Muscle layer of duodenum (tissue), 2 donors: ENCODE data around the gene CTSK.
A peak's percentile ranks its signal among the peaks of the same experiment; 100 is the strongest.
"Not testable (repeated sequence)": the region's sequence is repeated elsewhere in the genome, so short reads cannot be mapped to it uniquely, and the experiment has no call there.

Source experiments
- H3K27ac ChIP-seq: one replicate; pipeline ENCODE4 v1.7.0; 2013; ENCODE audit warnings: mild to moderate bottlenecking, low read length
- H3K27me3 ChIP-seq: one replicate; pipeline ENCODE4 v1.7.0; 2013; ENCODE audit warnings: low read depth, mild to moderate bottlenecking, control low read depth, low read length
- H3K36me3 ChIP-seq, 2 donors: one replicate each; pipeline ENCODE4 v1.7.0; 2013; ENCODE audit warnings: low read length in 2 of 2, control low read depth in 1 of 2, mild to moderate bottlenecking in 1 of 2; ENCODE audit not compliant: insufficient read depth in 2 of 2, control insufficient read depth in 1 of 2
- H3K4me1 ChIP-seq, 2 donors: one replicate each; pipeline ENCODE4 v1.7.0; 2013; ENCODE audit warnings: low read length in 2 of 2, mild to moderate bottlenecking in 2 of 2, control low read depth in 1 of 2, moderate library complexity in 1 of 2; ENCODE audit not compliant: insufficient read depth in 2 of 2, control insufficient read depth in 1 of 2
- H3K4me3 ChIP-seq, 2 donors: one replicate each; pipeline ENCODE4 v1.7.0; 2013; ENCODE audit warnings: low read length in 2 of 2, low read depth in 1 of 2, mild to moderate bottlenecking in 1 of 2
- H3K9me3 ChIP-seq, 2 donors: one replicate each; pipeline ENCODE4 v1.7.0; 2013; ENCODE audit warnings: low read length in 2 of 2, control low read depth in 1 of 2, mild to moderate bottlenecking in 1 of 2; ENCODE audit not compliant: control insufficient read depth in 1 of 2
- donor health status: healthy.

CTSK gene

DNA sequence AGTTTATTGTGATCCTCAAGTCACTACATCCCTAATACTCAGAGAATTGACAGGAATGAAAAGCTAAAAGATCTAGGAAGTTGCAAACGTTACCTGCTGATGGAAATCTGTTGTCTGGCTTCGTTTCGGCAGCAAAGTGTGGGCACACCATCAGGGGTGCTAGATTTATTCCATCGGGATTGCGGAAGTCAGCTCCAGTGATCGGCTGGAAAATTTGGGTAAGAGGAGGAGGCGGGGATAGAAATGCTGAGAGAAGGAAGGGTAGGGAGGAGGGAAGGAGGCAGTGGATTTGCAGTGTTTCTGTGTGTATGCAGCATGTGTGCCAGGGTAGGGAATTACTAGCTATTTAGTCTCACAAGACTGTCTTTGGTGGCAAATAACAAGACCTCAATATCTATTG is at the start of gene CTSK:
TSS of gene CTSK (minus strand) at position 140 of the 400 bp plus-strand sequence. CDS start 1,455 bp downstream, outside the sequence.
- H3K4me1 ChIP-seq: peaks cover 0 to 3% of the 10 kb centered on the region in 2 donors
- H3K27me3 ChIP-seq: no peaks in the 10 kb centered on the region
- H3K27ac ChIP-seq: peak within 1 kb of the TSS; percentile 47
- no peaks in the 10 kb centered on the region for H3K9me3 ChIP-seq
- peaks cover 29 to 31% of the 10 kb centered on the region in 2 donors for H3K36me3 ChIP-seq
- H3K4me3 ChIP-seq: peak within 1 kb of the TSS; percentile 49 to 55

DNA sequence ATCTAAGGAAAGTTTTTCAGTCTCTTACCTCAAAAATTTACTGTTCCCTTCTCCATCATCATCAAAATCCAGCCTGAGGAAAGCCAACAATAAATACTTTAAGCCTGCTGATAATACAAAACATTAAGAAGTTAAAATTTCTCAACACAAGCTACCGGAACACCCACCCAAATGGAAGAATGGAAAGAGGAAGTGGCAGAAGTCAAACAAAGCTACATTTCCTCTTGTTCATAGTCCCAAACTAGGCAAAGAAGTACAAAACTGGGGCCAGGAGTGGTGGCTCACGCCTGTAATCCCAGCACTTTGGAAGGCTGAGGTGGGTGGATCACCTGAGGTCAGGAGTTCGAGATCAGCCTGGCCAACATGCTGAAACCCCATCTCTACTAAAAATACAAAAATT is 44.7 kb upstream of the CTSK start:
- not testable (repeated sequence) for H3K4me1 ChIP-seq, H3K27ac ChIP-seq, H3K27me3 ChIP-seq, H3K9me3 ChIP-seq, H3K4me3 ChIP-seq
- H3K36me3 ChIP-seq: peaks cover 8 to 14% of the 10 kb centered on the region in 2 donors

DNA sequence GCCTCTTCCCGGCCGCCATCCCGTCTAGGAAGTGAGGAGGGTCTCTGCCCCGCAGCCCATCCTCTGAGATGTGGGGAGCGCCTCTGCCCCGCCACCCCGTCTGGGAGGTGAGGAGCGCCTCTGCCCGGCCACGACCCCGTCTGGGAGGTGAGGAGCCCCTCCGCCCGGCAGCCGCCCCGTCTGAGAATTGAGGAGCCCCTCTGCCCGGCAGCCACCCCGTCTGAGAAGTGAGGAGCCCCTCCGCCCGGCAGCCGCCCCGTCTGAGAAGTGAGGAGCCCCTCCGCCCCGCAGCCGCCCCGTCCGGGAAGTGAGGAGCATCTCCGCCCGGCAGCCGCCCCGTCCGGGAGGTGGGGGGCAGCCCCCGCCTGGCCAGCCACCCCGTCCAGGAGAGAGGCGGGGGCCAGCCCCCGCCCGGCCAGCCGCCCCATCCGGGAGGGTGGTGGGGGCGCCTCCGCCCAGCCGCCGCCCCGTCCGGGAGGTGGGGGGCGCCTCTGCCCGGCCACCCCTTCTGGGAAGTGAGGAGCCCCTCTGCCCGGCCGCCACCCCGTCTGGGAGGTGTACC is 42.8 kb upstream of the CTSK start:
- H3K4me1 ChIP-seq, H3K4me3 ChIP-seq, H3K27me3 ChIP-seq, H3K9me3 ChIP-seq, H3K27ac ChIP-seq: not testable (repeated sequence)
- peaks cover 0 to 19% of the 10 kb centered on the region in 2 donors for H3K36me3 ChIP-seq

DNA sequence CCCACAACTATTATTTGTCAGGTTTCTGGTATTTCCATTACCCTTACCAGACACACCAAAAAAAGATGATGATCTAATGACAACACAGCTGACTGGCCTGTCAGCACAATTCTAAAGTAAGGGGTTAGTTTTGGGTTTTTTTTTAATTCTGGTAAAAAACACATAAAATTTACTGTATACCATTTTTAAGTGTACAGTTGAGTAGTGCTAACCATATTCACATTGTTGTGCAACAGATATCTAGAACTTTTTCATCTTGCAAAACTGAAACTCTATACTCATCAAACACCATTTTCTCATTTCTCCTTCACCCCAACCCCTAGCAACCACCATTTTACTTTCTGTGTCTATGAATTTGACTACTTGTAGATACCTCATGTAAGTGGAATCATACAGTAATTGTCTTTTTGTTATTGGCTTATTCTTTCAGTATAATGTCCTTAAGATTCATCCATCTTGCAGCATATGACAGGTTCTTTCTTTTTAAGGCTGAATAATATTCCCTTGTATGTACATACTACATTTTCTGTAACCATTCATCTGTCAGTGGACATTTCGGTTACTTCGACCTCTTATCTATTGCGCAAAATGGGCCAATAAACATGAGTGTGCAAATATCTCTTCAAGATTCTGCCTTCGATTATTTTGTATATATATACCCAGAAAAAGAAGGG is 38.5 kb upstream of the CTSK start:
- Histone ChIP-seq H3K36me3 (peaks cover 0 to 13% of the 10 kb centered on the region in 2 donors), H3K4me3 (no peak overlapping the region), H3K9me3 (no peaks in the 10 kb centered on the region), H3K4me1 (no peaks in the 10 kb centered on the region), H3K27ac (no peak overlapping the region), H3K27me3 (no peaks in the 10 kb centered on the region)

DNA sequence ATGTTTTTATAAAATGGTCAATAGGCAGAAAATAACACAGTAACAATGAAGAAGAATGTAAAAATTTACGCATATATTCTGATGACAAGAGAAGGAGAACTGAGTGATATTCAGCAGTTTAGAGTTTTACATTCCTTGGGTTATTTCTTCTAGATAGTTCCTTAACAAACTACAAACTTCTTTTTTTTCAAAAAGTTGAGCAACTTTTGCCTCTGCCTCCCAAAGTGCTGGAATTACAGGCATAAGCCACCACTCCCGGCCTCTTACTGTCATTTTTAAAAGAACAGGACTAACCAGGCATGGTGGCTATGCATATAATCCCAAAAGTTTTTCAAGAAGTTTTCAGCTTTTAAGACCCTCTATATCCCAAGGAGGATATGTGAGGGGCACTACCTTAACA is 35.4 kb upstream of the CTSK start:
- Histone ChIP-seq H3K9me3 (no peaks in the 10 kb centered on the region), H3K27ac (no peak overlapping the region), H3K4me1 (no peaks in the 10 kb centered on the region), H3K27me3 (no peaks in the 10 kb centered on the region), H3K36me3 (peaks cover 10 to 24% of the 10 kb centered on the region in 2 donors), H3K4me3 (no peak overlapping the region)

DNA sequence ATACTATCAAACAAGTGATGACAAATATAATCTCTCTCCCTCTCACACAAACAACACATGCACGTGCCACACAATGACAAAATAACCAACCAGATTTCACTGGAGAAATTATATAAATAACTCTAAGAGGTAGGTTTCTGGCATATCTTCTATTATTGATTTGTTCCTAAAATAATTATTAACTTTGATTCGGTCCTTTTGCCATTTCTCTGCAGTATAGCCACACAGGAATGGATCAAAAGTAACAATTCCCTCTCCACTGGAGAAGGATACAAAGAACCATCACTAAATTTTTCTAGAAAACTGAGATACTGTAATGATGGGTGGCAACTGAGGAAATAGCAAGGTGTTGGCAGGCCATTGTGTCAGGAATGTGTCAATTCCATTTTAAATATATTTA is 34.9 kb upstream of the CTSK start:
- peaks cover 14 to 24% of the 10 kb centered on the region in 2 donors for H3K36me3 ChIP-seq
- H3K4me1 ChIP-seq: no peaks in the 10 kb centered on the region
- H3K4me3 ChIP-seq: no peak overlapping the region
- no peaks in the 10 kb centered on the region for H3K27me3 ChIP-seq
- no peak overlapping the region for H3K27ac ChIP-seq
- H3K9me3 ChIP-seq: no peaks in the 10 kb centered on the region

DNA sequence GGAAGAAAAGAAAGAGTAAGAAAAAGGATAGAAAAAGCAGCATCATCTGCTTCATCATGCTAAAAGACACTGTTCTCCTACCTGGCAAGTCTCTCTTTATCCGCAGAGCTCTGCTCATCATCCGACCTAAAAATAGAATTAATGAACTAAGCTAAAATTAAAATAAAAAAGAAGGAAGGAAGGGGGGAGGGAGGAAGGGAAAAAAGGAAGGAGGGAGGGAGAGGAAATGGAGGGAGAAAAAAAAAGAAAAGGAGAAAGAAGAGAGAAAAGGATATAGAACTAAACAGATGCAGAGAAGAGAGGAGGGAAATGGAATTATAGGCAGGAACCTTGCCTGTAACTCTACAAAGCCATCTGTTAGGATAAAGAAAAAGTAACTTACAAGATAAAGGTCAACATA is 34.3 kb upstream of the CTSK start:
- H3K27me3 ChIP-seq: no peaks in the 10 kb centered on the region
- no peak overlapping the region for H3K27ac ChIP-seq
- no peak overlapping the region for H3K4me3 ChIP-seq
- no peaks in the 10 kb centered on the region for H3K4me1 ChIP-seq
- no peaks in the 10 kb centered on the region for H3K9me3 ChIP-seq
- peaks cover 17 to 27% of the 10 kb centered on the region in 2 donors for H3K36me3 ChIP-seq

DNA sequence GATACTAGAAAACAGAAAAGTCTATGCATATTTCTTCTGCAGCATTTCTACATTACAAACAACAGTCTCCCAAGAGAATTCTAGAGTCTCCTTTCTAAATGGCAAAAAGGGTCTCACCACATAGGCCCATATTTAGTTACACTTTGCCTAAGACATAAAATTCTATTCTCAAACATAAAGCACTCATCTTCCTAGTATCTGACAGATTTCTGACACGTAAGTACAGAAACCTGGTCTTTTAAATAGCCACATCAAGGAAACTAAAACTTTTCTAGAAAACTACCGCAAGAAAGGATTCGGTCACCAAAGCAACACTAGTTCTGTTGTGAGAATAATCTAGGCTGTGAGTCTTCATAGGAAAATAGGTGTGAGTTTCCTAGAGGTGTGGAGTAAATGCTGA is 33.6 kb upstream of the CTSK start:
- H3K4me1 ChIP-seq: no peaks in the 10 kb centered on the region
- no peak overlapping the region for H3K4me3 ChIP-seq
- H3K36me3 ChIP-seq: peaks cover 17 to 27% of the 10 kb centered on the region in 2 donors
- no peaks in the 10 kb centered on the region for H3K9me3 ChIP-seq
- H3K27me3 ChIP-seq: no peaks in the 10 kb centered on the region
- no peak overlapping the region for H3K27ac ChIP-seq

DNA sequence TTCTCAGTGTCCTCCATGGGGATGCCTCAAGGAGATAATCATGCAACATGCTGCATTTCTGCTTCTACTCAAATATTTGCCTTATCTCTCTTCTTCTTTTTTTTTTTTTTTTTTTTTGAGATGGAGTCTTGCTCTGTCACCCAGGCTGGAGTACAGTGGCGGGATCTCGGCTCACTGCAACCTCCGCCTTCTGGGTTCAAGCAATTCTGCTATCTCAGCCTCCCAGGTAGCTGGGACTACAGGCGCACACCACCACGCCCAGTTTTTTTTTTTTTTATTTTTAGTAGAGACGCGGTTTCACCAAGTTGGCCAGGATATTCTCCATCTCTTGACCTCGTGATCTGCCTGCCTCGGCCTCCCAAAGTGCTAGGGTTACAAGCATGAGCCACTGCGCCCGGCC is 32.8 kb upstream of the CTSK start:
- not testable (repeated sequence) for H3K9me3 ChIP-seq, H3K4me1 ChIP-seq, H3K4me3 ChIP-seq, H3K27ac ChIP-seq, H3K27me3 ChIP-seq
- peaks cover 22 to 33% of the 10 kb centered on the region in 2 donors for H3K36me3 ChIP-seq

DNA sequence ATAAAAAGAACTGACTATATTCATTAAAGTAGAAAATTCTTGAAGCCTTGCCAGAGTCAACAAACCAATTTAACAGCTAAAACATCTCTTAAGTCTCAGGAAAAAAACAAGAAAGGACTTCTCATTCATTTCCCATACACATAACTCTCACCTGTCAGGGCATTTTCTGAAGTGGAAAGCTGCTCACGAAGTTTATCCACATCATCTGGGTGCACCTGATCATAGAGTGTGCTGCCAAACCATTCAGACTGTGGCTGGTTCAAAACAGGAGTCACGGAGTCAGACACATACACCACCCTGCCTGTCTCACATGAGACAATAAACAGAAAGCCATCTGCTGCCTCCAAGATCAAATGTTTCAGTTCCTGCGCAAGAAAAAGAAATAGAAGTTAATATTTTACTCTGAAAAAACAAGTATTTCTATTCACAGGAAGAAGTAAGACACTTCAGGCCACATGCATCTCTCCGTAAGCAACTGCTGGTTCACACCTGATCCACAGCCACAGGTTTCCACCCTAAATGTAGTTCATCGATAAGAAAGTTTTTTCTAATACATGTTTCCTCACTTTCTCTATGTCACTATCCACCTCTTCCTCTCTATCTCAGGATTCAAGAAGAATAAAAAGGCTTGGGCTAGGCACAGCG is 28.2 kb upstream of the CTSK start:
- Histone ChIP-seq H3K36me3 (peaks cover 55 to 75% of the 10 kb centered on the region in 2 donors), H3K27me3 (no peaks in the 10 kb centered on the region), H3K4me3 (no peak overlapping the region), H3K9me3 (no peaks in the 10 kb centered on the region), H3K27ac (no peak overlapping the region), H3K4me1 (no peaks in the 10 kb centered on the region)

DNA sequence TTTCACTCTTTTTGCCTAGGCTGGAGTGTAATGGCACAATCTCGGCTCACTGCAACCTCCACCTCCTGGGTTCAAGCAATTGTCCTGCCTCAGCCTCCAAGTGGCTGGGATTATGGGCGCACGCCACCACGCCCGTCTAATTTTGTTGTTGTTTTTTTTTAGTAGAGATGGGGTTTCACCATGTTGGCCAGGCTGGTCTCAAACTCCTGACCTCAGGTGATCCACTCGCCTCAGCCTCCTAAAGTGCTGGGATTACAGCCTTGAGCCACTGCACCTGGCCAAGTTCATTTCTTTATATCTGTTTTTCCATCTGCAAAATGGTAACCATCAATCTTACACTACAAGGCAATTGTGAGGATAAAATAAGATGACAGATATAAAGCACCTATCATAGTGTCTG is 25.9 kb upstream of the CTSK start:
- not testable (repeated sequence) for H3K27me3 ChIP-seq, H3K27ac ChIP-seq, H3K4me3 ChIP-seq, H3K4me1 ChIP-seq, H3K9me3 ChIP-seq
- H3K36me3 ChIP-seq: peaks cover 64 to 85% of the 10 kb centered on the region in 2 donors
